ENCODE results near the gene TLR10. TPM values are rescaled to one million over a fixed set of nuclear protein-coding genes. Genes with fewer than 3 reads are reported as not detected.
"Not testable (repeated sequence)": the region's sequence is repeated elsewhere in the genome, so short reads cannot be mapped to it uniquely, and the experiment has no call there.

TLR10 gene
- total RNA-seq, 1 experiment from 2014 or later, result 0.30 TPM

DNA sequence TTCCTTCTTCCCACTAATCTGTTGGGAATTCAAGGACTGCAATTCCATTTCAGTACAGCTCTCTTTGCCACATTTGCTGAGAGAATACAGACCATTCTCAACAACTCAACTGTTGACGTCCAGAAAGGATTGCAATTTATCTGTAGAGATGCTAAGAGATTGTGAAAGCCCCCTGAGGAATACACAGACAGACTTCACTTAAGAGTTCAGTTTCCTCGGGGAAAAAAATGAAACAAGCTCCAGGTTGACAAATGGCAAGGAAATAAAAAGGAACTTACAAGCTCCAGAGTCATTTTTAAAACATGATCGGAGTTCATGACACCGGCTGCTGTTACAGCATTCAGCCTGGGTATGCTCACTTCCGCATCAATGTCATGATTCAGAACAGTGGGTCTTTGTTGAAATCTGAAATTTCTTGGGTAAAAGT, 13.8 kb downstream of the TLR10 start:
- H3K4me2 ChIP-seq (ENCODE audit: low read length), result no peak overlapping the region
- CTCF ChIA-PET, result interaction anchor here (1.7 to 3.7 kb wide), 2 partner anchors 9 to 14 kb away, joined by 4 to 17 read pairs; partner anchors contain the start of gene TLR10
- no peak overlapping the region for H3K4me3 ChIP-seq (replicated peaks in 1 of 2; ENCODE audit: low read depth in 1 of 2, low read length in 2 of 2)
- no peak for DNase-seq (ENCODE audit: low read depth, low spot score)
- no peaks in the 10 kb centered on the region for H3K79me2 ChIP-seq (ENCODE audit: insufficient read depth, low read length)
- H3K27me3 ChIP-seq (ENCODE audit: insufficient read depth, low read length), result no peaks in the 10 kb centered on the region
- H3K9me3 ChIP-seq (ENCODE audit: control insufficient read depth in 1 of 2, insufficient read depth in 1 of 2, low read depth in 1 of 2, low read length in 2 of 2), result no peaks in the 10 kb centered on the region
- no peak overlapping the region for H3K27ac ChIP-seq (ENCODE audit: low read depth, low read length)
- POLR2A ChIA-PET, result no interaction called here
- H3K9ac ChIP-seq (ENCODE audit: low read length), result no peak overlapping the region
- BruUV-seq (replicated peaks), result no TSS peak
- H4K20me1 ChIP-seq (ENCODE audit: insufficient read depth), result no peaks in the 10 kb centered on the region
- no peaks in the 10 kb centered on the region for H3K9me2 ChIP-seq (ENCODE audit: insufficient read depth)
- H3K4me1 ChIP-seq (ENCODE audit: control insufficient read depth in 1 of 2, insufficient read depth in 2 of 2, low read length in 2 of 2), result no peaks in the 10 kb centered on the region
- ATAC-seq, result no peak
- no peaks in the 10 kb centered on the region for H3K36me3 ChIP-seq (ENCODE audit: control insufficient read depth in 1 of 2, insufficient read depth in 2 of 2, low read length in 2 of 2)
- H2AFZ ChIP-seq (ENCODE audit: low read depth, low read length, poor library complexity, severe bottlenecking), result no peak overlapping the region
- intact Hi-C loops (cut with micrococcal nuclease), result no loop called here
- TF ChIP-seq ZNF274 (IDR thresholded peaks at IDR 0.05; ENCODE audit: low read depth, low read length) (no peak), EGR1 (IDR thresholded peaks at IDR 0.05; ENCODE audit: low read depth) (no peak), POLR2A (IDR thresholded peaks at IDR 0.05; ENCODE audit: borderline replicate concordance, extremely low read depth, insufficient read depth, insufficient read length) (no peak), ELF1 (IDR thresholded peaks at IDR 0.05; ENCODE audit: borderline replicate concordance, low read depth) (no peak), EZH2 (IDR thresholded peaks at IDR 0.05) (no peak), FOSL1 (IDR thresholded peaks at IDR 0.05; ENCODE audit: low read depth) (no peak), TCF7L2 (IDR thresholded peaks at IDR 0.05; ENCODE audit: borderline replicate concordance, extremely low read depth, insufficient read depth, insufficient read length) (no peak), CEBPB (IDR thresholded peaks at IDR 0.05; ENCODE audit: low read depth) (no peak), EZH2phosphoT487 (IDR thresholded peaks at IDR 0.05; ENCODE audit: borderline replicate concordance) (no peak), SRF (IDR thresholded peaks at IDR 0.05; ENCODE audit: low read depth) (no peak), YY1 (IDR thresholded peaks at IDR 0.05; ENCODE audit: extremely low read depth, insufficient replicate concordance, low read depth, low read length) (no peak), ZFX (IDR thresholded peaks at IDR 0.05) (no peak), JUND (IDR thresholded peaks at IDR 0.05) (no peak)
- TF ChIP-seq, protein P1, sequence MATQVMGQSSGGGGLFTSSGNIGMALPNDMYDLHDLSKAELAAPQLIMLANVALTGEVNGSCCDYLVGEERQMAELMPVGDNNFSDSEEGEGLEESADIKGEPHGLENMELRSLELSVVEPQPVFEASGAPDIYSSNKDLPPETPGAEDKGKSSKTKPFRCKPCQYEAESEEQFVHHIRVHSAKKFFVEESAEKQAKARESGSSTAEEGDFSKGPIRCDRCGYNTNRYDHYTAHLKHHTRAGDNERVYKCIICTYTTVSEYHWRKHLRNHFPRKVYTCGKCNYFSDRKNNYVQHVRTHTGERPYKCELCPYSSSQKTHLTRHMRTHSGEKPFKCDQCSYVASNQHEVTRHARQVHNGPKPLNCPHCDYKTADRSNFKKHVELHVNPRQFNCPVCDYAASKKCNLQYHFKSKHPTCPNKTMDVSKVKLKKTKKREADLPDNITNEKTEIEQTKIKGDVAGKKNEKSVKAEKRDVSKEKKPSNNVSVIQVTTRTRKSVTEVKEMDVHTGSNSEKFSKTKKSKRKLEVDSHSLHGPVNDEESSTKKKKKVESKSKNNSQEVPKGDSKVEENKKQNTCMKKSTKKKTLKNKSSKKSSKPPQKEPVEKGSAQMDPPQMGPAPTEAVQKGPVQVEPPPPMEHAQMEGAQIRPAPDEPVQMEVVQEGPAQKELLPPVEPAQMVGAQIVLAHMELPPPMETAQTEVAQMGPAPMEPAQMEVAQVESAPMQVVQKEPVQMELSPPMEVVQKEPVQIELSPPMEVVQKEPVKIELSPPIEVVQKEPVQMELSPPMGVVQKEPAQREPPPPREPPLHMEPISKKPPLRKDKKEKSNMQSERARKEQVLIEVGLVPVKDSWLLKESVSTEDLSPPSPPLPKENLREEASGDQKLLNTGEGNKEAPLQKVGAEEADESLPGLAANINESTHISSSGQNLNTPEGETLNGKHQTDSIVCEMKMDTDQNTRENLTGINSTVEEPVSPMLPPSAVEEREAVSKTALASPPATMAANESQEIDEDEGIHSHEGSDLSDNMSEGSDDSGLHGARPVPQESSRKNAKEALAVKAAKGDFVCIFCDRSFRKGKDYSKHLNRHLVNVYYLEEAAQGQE (IDR thresholded peaks at IDR 0.05; ENCODE audit: low read depth), result no peak
- TF ChIP-seq, protein P2, sequence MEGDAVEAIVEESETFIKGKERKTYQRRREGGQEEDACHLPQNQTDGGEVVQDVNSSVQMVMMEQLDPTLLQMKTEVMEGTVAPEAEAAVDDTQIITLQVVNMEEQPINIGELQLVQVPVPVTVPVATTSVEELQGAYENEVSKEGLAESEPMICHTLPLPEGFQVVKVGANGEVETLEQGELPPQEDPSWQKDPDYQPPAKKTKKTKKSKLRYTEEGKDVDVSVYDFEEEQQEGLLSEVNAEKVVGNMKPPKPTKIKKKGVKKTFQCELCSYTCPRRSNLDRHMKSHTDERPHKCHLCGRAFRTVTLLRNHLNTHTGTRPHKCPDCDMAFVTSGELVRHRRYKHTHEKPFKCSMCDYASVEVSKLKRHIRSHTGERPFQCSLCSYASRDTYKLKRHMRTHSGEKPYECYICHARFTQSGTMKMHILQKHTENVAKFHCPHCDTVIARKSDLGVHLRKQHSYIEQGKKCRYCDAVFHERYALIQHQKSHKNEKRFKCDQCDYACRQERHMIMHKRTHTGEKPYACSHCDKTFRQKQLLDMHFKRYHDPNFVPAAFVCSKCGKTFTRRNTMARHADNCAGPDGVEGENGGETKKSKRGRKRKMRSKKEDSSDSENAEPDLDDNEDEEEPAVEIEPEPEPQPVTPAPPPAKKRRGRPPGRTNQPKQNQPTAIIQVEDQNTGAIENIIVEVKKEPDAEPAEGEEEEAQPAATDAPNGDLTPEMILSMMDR (IDR thresholded peaks at IDR 0.05 in 2 of 3, conservative IDR thresholded peaks at IDR 0.05 in 1 of 3; ENCODE audit: borderline replicate concordance in 1 of 3, insufficient read depth in 1 of 3, low read depth in 2 of 3, low read length in 2 of 3), result no peak
- RAD21 ChIA-PET (ENCODE audit: low non-redundant PET in 1 of 2, low total read pairs in 2 of 2, uncharacterized antibody in 2 of 2, unreplicated experiment in 2 of 2), result no interaction called here

DNA sequence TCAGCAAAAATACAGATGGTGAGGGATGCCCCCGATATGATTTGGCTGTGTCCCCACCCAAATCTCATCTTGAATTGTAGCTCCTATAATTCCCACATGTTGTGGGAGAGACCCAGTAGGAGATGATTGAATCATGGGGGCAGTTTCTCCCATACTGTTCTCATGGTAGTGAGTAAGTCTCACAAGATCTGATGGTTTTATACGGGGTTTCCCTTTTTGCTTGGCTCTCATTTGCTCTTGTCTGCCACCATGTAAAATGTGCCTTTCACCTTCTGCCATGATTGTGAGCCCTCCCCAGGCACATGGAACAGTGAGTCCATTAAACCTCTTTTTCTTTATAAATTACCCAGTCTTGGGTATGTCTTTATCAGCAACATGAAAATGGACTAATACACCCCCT, 15.8 kb downstream of the TLR10 start:
- DNase-seq (ENCODE audit: low read depth, low spot score); intact Hi-C loops (cut with micrococcal nuclease); H3K4me2 ChIP-seq (ENCODE audit: low read length); ATAC-seq; H3K27ac ChIP-seq (ENCODE audit: low read depth, low read length); H3K4me3 ChIP-seq (replicated peaks in 1 of 2; ENCODE audit: low read depth in 1 of 2, low read length in 2 of 2); H3K9me2 ChIP-seq (ENCODE audit: insufficient read depth); H3K27me3 ChIP-seq (ENCODE audit: insufficient read depth, low read length); H3K36me3 ChIP-seq (ENCODE audit: control insufficient read depth in 1 of 2, insufficient read depth in 2 of 2, low read length in 2 of 2); H3K79me2 ChIP-seq (ENCODE audit: insufficient read depth, low read length); H3K4me1 ChIP-seq (ENCODE audit: control insufficient read depth in 1 of 2, insufficient read depth in 2 of 2, low read length in 2 of 2); H3K9me3 ChIP-seq (ENCODE audit: control insufficient read depth in 1 of 2, insufficient read depth in 1 of 2, low read depth in 1 of 2, low read length in 2 of 2); H2AFZ ChIP-seq (ENCODE audit: low read depth, low read length, poor library complexity, severe bottlenecking); BruUV-seq (replicated peaks); H3K9ac ChIP-seq (ENCODE audit: low read length); H4K20me1 ChIP-seq (ENCODE audit: insufficient read depth); CTCF ChIA-PET; RAD21 ChIA-PET (ENCODE audit: low non-redundant PET in 1 of 2, low total read pairs in 2 of 2, uncharacterized antibody in 2 of 2, unreplicated experiment in 2 of 2); POLR2A ChIA-PET: not testable (repeated sequence)
